HEK293 (cell line): ENCODE measurements around the gene RAD54L.

Experiments used
- CTCF ChIA-PET: fragments of 350-600 bp; formaldehyde crosslinking; extraction: SDS; loops from one replicate; lab custom pipeline; 2021; ENCODE audit warnings: antibody characterized with exemption; lab: Yijun Ruan, JAX
- POLR2A ChIA-PET: fragments of 300-600 bp; formaldehyde crosslinking; extraction: SDS; loops from one replicate; lab custom pipeline; 2020; ENCODE audit warnings: antibody characterized with exemption, inconsistent platforms; lab: Yijun Ruan, JAX
- H3K27ac ChIP-seq: fragments of 200-500 bp; sonication (Bioruptor generic); 2 replicates; pipeline ENCODE4 v1.5.1; 2014; ENCODE audit warnings: low read depth, low read length, control low read depth, inconsistent platforms; ENCODE audit errors: extremely low read depth
- H3K36me3 ChIP-seq, 2 experiments: fragments of 200-500 bp in 1 of 2; sonication (Bioruptor generic) in 1 of 2; 1 replicate in 1 of 2; 2 replicates in 1 of 2; pipeline ENCODE4 v1.5.1; 2014 to 2017; ENCODE audit warnings: inconsistent platforms in 2 of 2, low read length in 2 of 2; ENCODE audit not compliant: control insufficient read depth in 2 of 2, insufficient read depth in 1 of 2
- H3K4me1 ChIP-seq: fragments of 200-500 bp; sonication (Bioruptor generic); 2 replicates; pipeline ENCODE4 v1.5.1; 2014; ENCODE audit warnings: mild to moderate bottlenecking, low read length, inconsistent platforms; ENCODE audit not compliant: control insufficient read depth, insufficient read depth
- H3K4me3 ChIP-seq: 2 replicates; pipeline ENCODE4 v1.5.1; 2011; ENCODE audit warnings: low read depth, mild to moderate bottlenecking, control low read depth, low read length, moderate library complexity
- H3K9me3 ChIP-seq: fragments of 200-500 bp; sonication (Bioruptor generic); 2 replicates; pipeline ENCODE4 v1.5.1; 2014; ENCODE audit warnings: low read depth, low read length, inconsistent platforms; ENCODE audit not compliant: control insufficient read depth, insufficient read depth
- SCRT1 ChIP-seq: fragments of 450-650 bp; formaldehyde crosslinking; IDR thresholded peaks from 2 replicates; pipeline ENCODE4 v1.5.1; 2016; ENCODE audit warnings: missing biosample characterization, missing genetic modification characterization, borderline replicate concordance
- ZBTB10 ChIP-seq: fragments of 450-650 bp; formaldehyde crosslinking; IDR thresholded peaks from 2 replicates; pipeline ENCODE4 v1.5.1; 2016; ENCODE audit warnings: missing biosample characterization, missing genetic modification characterization
- ZBTB26 ChIP-seq: fragments of 450-650 bp; formaldehyde crosslinking; optimal IDR thresholded peaks from 2 replicates; pipeline ENCODE3; 2016; ENCODE audit warnings: missing biosample characterization, mild to moderate bottlenecking, missing genetic modification characterization
- ZBTB7A ChIP-seq: fragments of 450-650 bp; formaldehyde crosslinking; IDR thresholded peaks from 2 replicates; pipeline ENCODE4 v1.5.1; 2016; ENCODE audit warnings: low read depth, missing biosample characterization, missing genetic modification characterization
- ZNF146 ChIP-seq: fragments of 450-650 bp; formaldehyde crosslinking; IDR thresholded peaks from 2 replicates; pipeline ENCODE4 v1.5.1; 2016; ENCODE audit warnings: missing biosample characterization, missing genetic modification characterization
- ZNF266 ChIP-seq: fragments of 450-650 bp; formaldehyde crosslinking; IDR thresholded peaks from 2 replicates; pipeline ENCODE4 v1.5.1; 2016; ENCODE audit warnings: missing biosample characterization, missing genetic modification characterization, low read depth
- ZNF311 ChIP-seq: fragments of 450-650 bp; formaldehyde crosslinking; IDR thresholded peaks from 2 replicates; pipeline ENCODE4 v1.5.1; 2017; ENCODE audit warnings: missing biosample characterization, missing genetic modification characterization, borderline replicate concordance
- ZNF350 ChIP-seq: fragments of 450-650 bp; formaldehyde crosslinking; IDR thresholded peaks from 2 replicates; pipeline ENCODE4 v1.5.0; 2017; ENCODE audit warnings: missing biosample characterization, mild to moderate bottlenecking, missing genetic modification characterization
- ZNF362 ChIP-seq: fragments of 450-650 bp; formaldehyde crosslinking; IDR thresholded peaks from 2 replicates; pipeline ENCODE4 v1.5.1; 2016; ENCODE audit warnings: missing biosample characterization, missing genetic modification characterization
- ZNF391 ChIP-seq: fragments of 450-650 bp; formaldehyde crosslinking; IDR thresholded peaks from 2 replicates; pipeline ENCODE4 v1.5.1; 2016; ENCODE audit warnings: low read depth, missing biosample characterization, missing genetic modification characterization, borderline replicate concordance
- ZNF513 ChIP-seq: fragments of 450-650 bp; IDR thresholded peaks from 2 replicates; pipeline ENCODE4 v1.5.1; 2018; ENCODE audit warnings: missing biosample characterization, missing genetic modification characterization
- ZNF521 ChIP-seq: fragments of 450-650 bp; formaldehyde crosslinking; IDR thresholded peaks from 2 replicates; pipeline ENCODE4 v1.5.1; 2017; ENCODE audit warnings: missing biosample characterization, mild to moderate bottlenecking, missing genetic modification characterization
- ZNF530 ChIP-seq: fragments of 450-650 bp; formaldehyde crosslinking; IDR thresholded peaks from 2 replicates; pipeline ENCODE4 v1.5.1; 2016; ENCODE audit warnings: low read depth, missing biosample characterization, missing genetic modification characterization
- ZNF585B ChIP-seq: fragments of 450-650 bp; formaldehyde crosslinking; IDR thresholded peaks from 2 replicates; pipeline ENCODE4 v1.5.1; 2016; ENCODE audit warnings: missing biosample characterization, missing genetic modification characterization
- ZNF624 ChIP-seq: fragments of 450-650 bp; formaldehyde crosslinking; IDR thresholded peaks from 2 replicates; pipeline ENCODE4 v1.5.1; 2017; ENCODE audit warnings: missing biosample characterization, missing genetic modification characterization
- ZNF629 ChIP-seq: fragments of 450-650 bp; formaldehyde crosslinking; IDR thresholded peaks from 2 replicates; pipeline ENCODE4 v1.5.1; 2017; ENCODE audit warnings: missing biosample characterization, missing genetic modification characterization
- ZNF777 ChIP-seq: fragments of 450-650 bp; formaldehyde crosslinking; IDR thresholded peaks from 2 replicates; pipeline ENCODE4 v1.5.1; 2017; ENCODE audit warnings: missing biosample characterization, missing genetic modification characterization, borderline replicate concordance
- TF ChIP-seq, protein P1 (sequence below): fragments of 450-650 bp; formaldehyde crosslinking; IDR thresholded peaks from 2 replicates; pipeline ENCODE4 v1.5.1; 2016; ENCODE audit warnings: missing biosample characterization, missing genetic modification characterization, borderline replicate concordance
- TF ChIP-seq, protein P2 (sequence below): fragments of 450-650 bp; formaldehyde crosslinking; IDR thresholded peaks from 2 replicates; pipeline ENCODE4; 2016; ENCODE audit warnings: missing biosample characterization, missing genetic modification characterization
- TF ChIP-seq, protein P3 (sequence below): fragments of 450-650 bp; formaldehyde crosslinking; IDR thresholded peaks from 2 replicates; pipeline ENCODE4 v1.5.1; 2017; ENCODE audit warnings: missing biosample characterization, missing genetic modification characterization

The RAD54L gene

GRCh38 chr1:46302641-46303037, 55.1 kb downstream of the RAD54L start:
- Histone ChIP-seq H3K9me3 (no peaks in the 10 kb centered on the region), H3K4me1 (no peaks in the 10 kb centered on the region), H3K4me3 (peak overlapping the region; percentile 88), H3K27ac (peak overlapping the region; percentile 99), H3K36me3 (peaks cover 0 to 27% of the 10 kb centered on the region in 2 experiments; a peak in 2 of 3 replicates)
- POLR2A ChIA-PET, result interaction anchor here (0.6 to 2.5 kb wide), 11 partner anchors 12 to 1733 kb away, joined by 3 to 24 read pairs (median 4); partner anchors contain the start of genes GPBP1L1, NSUN4 and RAD54L
- CTCF ChIA-PET, result interaction anchor here (0.7 to 1.7 kb wide), 4 partner anchors 29 to 58 kb away, joined by 3 to 4 read pairs (median 4); partner anchors contain the start of gene NSUN4
- no peak for TF ChIP-seq ZNF629
- no peak for TF ChIP-seq SCRT1 (tag by site-specific recombination)
- TF ChIP-seq, protein P1, sequence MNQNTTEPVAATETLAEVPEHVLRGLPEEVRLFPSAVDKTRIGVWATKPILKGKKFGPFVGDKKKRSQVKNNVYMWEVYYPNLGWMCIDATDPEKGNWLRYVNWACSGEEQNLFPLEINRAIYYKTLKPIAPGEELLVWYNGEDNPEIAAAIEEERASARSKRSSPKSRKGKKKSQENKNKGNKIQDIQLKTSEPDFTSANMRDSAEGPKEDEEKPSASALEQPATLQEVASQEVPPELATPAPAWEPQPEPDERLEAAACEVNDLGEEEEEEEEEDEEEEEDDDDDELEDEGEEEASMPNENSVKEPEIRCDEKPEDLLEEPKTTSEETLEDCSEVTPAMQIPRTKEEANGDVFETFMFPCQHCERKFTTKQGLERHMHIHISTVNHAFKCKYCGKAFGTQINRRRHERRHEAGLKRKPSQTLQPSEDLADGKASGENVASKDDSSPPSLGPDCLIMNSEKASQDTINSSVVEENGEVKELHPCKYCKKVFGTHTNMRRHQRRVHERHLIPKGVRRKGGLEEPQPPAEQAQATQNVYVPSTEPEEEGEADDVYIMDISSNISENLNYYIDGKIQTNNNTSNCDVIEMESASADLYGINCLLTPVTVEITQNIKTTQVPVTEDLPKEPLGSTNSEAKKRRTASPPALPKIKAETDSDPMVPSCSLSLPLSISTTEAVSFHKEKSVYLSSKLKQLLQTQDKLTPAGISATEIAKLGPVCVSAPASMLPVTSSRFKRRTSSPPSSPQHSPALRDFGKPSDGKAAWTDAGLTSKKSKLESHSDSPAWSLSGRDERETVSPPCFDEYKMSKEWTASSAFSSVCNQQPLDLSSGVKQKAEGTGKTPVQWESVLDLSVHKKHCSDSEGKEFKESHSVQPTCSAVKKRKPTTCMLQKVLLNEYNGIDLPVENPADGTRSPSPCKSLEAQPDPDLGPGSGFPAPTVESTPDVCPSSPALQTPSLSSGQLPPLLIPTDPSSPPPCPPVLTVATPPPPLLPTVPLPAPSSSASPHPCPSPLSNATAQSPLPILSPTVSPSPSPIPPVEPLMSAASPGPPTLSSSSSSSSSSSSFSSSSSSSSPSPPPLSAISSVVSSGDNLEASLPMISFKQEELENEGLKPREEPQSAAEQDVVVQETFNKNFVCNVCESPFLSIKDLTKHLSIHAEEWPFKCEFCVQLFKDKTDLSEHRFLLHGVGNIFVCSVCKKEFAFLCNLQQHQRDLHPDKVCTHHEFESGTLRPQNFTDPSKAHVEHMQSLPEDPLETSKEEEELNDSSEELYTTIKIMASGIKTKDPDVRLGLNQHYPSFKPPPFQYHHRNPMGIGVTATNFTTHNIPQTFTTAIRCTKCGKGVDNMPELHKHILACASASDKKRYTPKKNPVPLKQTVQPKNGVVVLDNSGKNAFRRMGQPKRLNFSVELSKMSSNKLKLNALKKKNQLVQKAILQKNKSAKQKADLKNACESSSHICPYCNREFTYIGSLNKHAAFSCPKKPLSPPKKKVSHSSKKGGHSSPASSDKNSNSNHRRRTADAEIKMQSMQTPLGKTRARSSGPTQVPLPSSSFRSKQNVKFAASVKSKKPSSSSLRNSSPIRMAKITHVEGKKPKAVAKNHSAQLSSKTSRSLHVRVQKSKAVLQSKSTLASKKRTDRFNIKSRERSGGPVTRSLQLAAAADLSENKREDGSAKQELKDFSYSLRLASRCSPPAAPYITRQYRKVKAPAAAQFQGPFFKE, result no peak
- TF ChIP-seq ZNF585B (tag by site-specific recombination), result no peak
- no peak for TF ChIP-seq ZNF521 (tag by site-specific recombination)
- no peak; the same call in 1 of the 2 replicates for TF ChIP-seq ZNF146 (tag by site-specific recombination)
- no peak for TF ChIP-seq ZBTB7A (tag by site-specific recombination)
- TF ChIP-seq, protein P2, sequence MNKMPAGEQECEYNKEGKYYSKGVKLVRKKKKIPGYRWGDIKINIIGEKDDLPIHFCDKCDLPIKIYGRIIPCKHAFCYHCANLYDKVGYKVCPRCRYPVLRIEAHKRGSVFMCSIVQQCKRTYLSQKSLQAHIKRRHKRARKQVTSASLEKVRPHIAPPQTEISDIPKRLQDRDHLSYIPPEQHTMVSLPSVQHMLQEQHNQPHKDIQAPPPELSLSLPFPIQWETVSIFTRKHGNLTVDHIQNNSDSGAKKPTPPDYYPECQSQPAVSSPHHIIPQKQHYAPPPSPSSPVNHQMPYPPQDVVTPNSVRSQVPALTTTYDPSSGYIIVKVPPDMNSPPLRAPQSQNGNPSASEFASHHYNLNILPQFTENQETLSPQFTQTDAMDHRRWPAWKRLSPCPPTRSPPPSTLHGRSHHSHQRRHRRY (tag by site-specific recombination), result no peak
- TF ChIP-seq ZNF530, result no peak
- 0 out of 2 replicates have a peak, but pooled peaks have one; percentile 2 for TF ChIP-seq ZNF624 (tag by site-specific recombination)
- TF ChIP-seq, protein P3, sequence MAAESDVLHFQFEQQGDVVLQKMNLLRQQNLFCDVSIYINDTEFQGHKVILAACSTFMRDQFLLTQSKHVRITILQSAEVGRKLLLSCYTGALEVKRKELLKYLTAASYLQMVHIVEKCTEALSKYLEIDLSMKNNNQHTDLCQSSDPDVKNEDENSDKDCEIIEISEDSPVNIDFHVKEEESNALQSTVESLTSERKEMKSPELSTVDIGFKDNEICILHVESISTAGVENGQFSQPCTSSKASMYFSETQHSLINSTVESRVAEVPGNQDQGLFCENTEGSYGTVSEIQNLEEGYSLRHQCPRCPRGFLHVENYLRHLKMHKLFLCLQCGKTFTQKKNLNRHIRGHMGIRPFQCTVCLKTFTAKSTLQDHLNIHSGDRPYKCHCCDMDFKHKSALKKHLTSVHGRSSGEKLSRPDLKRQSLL (tag by site-specific recombination), result peak; percentile 74
- TF ChIP-seq ZBTB10 (tag by site-specific recombination), result no peak
- TF ChIP-seq ZBTB26 (tag by site-specific recombination), result no peak
- peak; percentile 24 for TF ChIP-seq ZNF391
- no peak for TF ChIP-seq ZNF777 (tag by site-specific recombination)
- no peak for TF ChIP-seq ZNF362 (tag by site-specific recombination)
- no peak for TF ChIP-seq ZNF311
- no peak for TF ChIP-seq ZNF350 (tag by site-specific recombination)
- no peak for TF ChIP-seq ZNF266
- TF ChIP-seq ZNF513 (tag by site-specific recombination), result no peak
